C4-2B (cell line): ENCODE measurements around the gene TNIP3.

ENCODE experiments used
- H3K27ac ChIP-seq: fragments of 450-650 bp; 2 replicates; pipeline ENCODE4 v1.5.1; 2017
- CTCF ChIP-seq: fragments of 450-650 bp; conservative IDR thresholded peaks from 2 replicates; pipeline ENCODE4 v1.5.1; 2017; ENCODE audit warnings: mild to moderate bottlenecking
- ZFX ChIP-seq: fragments of 450-650 bp; IDR thresholded peaks from 2 replicates; pipeline ENCODE4 v1.6.1; 2017

The TNIP3 gene

GRCh38 chr4:121154103-121154515, 10.0 kb downstream of the TNIP3 start:
- H3K27ac ChIP-seq = no peak overlapping the region
- TF ChIP-seq CTCF (no peak), ZFX (no peak)

DNA sequence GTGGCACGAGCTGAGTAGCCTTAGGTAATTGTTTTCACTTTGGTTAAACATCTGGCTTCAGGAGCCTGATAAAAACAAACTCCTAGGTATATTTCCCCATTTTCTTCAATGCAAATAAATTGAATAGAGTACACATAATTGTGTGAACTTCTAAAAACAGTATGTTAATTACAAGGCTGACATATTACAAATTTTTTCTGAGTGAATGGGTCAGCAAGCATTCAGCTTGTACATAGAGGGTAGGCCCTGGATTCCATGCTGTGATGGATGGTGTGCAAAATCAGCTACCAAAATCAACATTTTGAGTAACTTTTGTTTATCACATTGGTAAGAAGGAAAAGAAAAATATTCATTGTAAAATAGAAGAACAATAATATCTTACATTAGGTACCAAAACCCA, 12.2 kb downstream of the TNIP3 start:
- TF ChIP-seq ZFX = no peak
- TF ChIP-seq CTCF = no peak
- no peak overlapping the region for H3K27ac ChIP-seq

GRCh38 chr4:121150486-121150885, 13.6 kb downstream of the TNIP3 start:
- no peak overlapping the region for H3K27ac ChIP-seq
- no peak for TF ChIP-seq CTCF
- no peak for TF ChIP-seq ZFX

DNA sequence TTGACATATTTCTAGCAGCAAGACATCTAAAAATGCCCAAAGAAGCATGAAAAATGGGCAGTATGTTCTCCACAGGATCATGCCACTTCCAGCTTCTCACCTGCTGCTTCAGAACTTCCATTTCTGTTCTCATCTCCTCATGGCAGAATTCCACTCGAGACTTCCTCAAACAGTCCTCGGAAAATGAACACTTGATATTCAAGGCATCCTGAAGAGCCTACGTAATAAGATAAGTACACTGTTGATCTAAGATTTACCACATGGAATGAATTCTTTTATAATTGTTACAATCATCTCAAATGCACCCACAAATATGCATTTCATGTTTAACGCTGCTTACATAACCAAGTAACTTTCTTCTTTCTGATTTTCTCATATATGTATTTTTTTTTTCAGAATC, 14.1 kb downstream of the TNIP3 start:
- H3K27ac ChIP-seq = no peak overlapping the region
- no peak for TF ChIP-seq CTCF

DNA sequence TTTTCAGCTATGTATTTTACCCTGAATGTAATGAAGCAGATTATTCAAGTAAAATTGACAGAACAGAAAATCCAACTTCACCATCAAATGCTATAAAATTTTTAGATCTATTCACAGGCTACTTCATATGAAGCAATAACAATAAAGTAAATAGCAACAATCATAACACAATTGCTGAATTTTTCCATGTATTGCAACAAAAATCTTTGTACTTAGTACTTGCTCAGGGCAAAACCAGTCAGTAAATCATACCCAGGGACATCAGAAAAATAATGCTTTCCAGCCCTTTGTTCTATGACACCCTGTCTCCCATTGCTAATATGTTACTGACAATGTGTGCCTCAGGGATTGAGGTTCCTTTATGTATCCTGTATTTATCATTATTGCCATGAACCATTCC, 15.5 kb downstream of the TNIP3 start:
- no peak for TF ChIP-seq CTCF
- no peak for TF ChIP-seq ZFX
- H3K27ac ChIP-seq = no peak overlapping the region

- no peak overlapping the region for H3K27ac ChIP-seq
- TF ChIP-seq CTCF (no peak), ZFX (no peak)
These were observed 16.1 kb downstream of the TNIP3 start for GRCh38 chr4:121148000-121148399.

DNA sequence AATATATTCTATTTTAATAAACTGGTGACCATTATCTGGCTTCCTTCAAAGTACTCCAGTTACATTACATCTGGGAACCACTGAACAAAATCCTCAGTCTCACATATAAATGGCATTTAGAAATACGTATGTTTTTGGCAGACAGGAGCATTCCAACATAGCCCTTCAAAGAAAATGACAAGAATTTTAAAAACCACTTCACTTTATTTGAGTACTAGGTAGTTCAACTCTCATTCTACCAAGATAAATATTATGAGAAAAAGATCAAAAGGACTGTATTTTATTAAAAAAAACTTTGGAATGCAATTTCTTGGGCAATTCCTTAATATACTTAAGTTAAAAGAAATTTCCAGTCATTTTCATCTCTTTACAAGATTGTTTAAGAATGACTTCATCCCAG, 17.6 kb downstream of the TNIP3 start:
- H3K27ac ChIP-seq = no peak overlapping the region
- TF ChIP-seq ZFX (no peak), CTCF (no peak)
